ENCODE data around the gene NUP210. TPM values are rescaled to one million over a fixed set of nuclear protein-coding genes. Genes with fewer than 3 reads are reported as not detected.

NUP210 gene
- polyA plus RNA-seq, 6 donors from 2014 or later: 10.4 to 69.3 (median 38.6) TPM

DNA sequence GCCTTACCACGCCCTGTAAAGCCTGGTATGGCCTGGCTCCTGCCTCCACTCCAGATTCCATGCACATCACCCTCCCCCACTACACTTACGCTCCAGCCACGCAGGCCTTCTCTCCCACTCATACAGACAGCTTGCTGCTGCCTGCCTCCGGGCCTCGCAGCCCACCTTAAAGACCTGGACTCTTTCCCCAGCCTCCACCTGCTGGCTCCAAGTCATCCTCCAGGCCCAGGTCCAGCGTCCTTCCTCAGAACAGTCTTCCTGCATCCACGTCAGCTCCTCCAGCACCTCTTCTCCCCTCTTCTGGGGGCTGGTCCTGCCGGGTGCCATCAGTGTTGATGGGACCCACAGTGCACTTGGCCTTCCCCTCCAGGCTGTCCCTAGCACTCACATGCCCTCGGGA, 75.5 kb downstream of the NUP210 start:
- peak overlapping the region in 3 of 6 donors; percentile 21 to 53 (median 28) for H3K27ac Mint-ChIP-seq
- ATAC-seq (ENCODE audit: low read depth in 2 of 2): no peak
- H3K36me3 Mint-ChIP-seq: peaks cover 5 to 17% of the 10 kb centered on the region in 2 donors
- no peak overlapping the region for H3K4me3 Mint-ChIP-seq
- DNase-seq: no peak
- H3K27me3 Mint-ChIP-seq: no peaks in the 10 kb centered on the region
- H3K9me3 Mint-ChIP-seq: no peaks in the 10 kb centered on the region
- peaks cover 20 to 49% (median 29%) of the 10 kb centered on the region in 3 donors for H3K4me1 Mint-ChIP-seq

- Mint-ChIP-seq H3K4me3 (no peak overlapping the region), H3K9me3 (no peaks in the 10 kb centered on the region)
- no peak for DNase-seq
These were observed 76.5 kb downstream of the NUP210 start for GRCh38 chr3:13343601-13344000.

GRCh38 chr3:13341229-13341905, 78.8 kb downstream of the NUP210 start:
- Mint-ChIP-seq H3K4me3 (no peak overlapping the region), H3K4me1 (peaks cover 21 to 37% (median 25%) of the 10 kb centered on the region in 3 donors), H3K27me3 (no peaks in the 10 kb centered on the region), H3K27ac (no peak overlapping the region), H3K36me3 (peaks cover 13 to 32% of the 10 kb centered on the region in 2 donors), H3K9me3 (no peaks in the 10 kb centered on the region)
- DNase-seq (no peak), ATAC-seq (ENCODE audit: low read depth in 2 of 2) (no peak)

More at GRCh38 chr3:13343601-13344000, 76.5 kb downstream of the NUP210 start:
- no peak for ATAC-seq (ENCODE audit: low read depth in 2 of 2)
- H3K36me3 Mint-ChIP-seq: peaks cover 11 to 19% of the 10 kb centered on the region in 2 donors
- H3K27me3 Mint-ChIP-seq: no peaks in the 10 kb centered on the region
- H3K27ac Mint-ChIP-seq: no peak overlapping the region
- peaks cover 24 to 48% (median 36%) of the 10 kb centered on the region in 3 donors for H3K4me1 Mint-ChIP-seq

- DNase-seq: no peak
- ATAC-seq (ENCODE audit: low read depth in 2 of 2): no peak
- Mint-ChIP-seq H3K4me3 (peak overlapping the region in 1 of 8 donors; percentile 52), H3K36me3 (peaks cover 13 to 32% of the 10 kb centered on the region in 2 donors), H3K27me3 (no peaks in the 10 kb centered on the region), H3K27ac (no peak overlapping the region), H3K4me1 (peaks cover 20 to 34% (median 20%) of the 10 kb centered on the region in 3 donors), H3K9me3 (no peaks in the 10 kb centered on the region)
These were observed 80.3 kb downstream of the NUP210 start for GRCh38 chr3:13339833-13340232.

- peaks cover 21 to 32% (median 27%) of the 10 kb centered on the region in 3 donors for H3K4me1 Mint-ChIP-seq
- ATAC-seq (ENCODE audit: low read depth in 2 of 2) (no peak), DNase-seq (no peak)
- H3K36me3 Mint-ChIP-seq: peaks cover 19 to 38% of the 10 kb centered on the region in 2 donors
- no peak overlapping the region for H3K27ac Mint-ChIP-seq
- H3K9me3 Mint-ChIP-seq: no peaks in the 10 kb centered on the region
- H3K4me3 Mint-ChIP-seq: peak overlapping the region in 1 of 8 donors; percentile 47
- H3K27me3 Mint-ChIP-seq: no peaks in the 10 kb centered on the region
These were observed 81.1 kb downstream of the NUP210 start for GRCh38 chr3:13338996-13339395.

GRCh38 chr3:13338231-13338630, 81.9 kb downstream of the NUP210 start:
- Mint-ChIP-seq H3K27ac (peak overlapping the region in 1 of 6 donors; percentile 26), H3K27me3 (no peaks in the 10 kb centered on the region), H3K9me3 (no peaks in the 10 kb centered on the region), H3K36me3 (peaks cover 19 to 39% of the 10 kb centered on the region in 2 donors), H3K4me1 (peaks cover 21 to 34% (median 31%) of the 10 kb centered on the region in 3 donors), H3K4me3 (no peak overlapping the region)
- no peak for ATAC-seq (ENCODE audit: low read depth in 2 of 2)
- DNase-seq: no peak

GRCh38 chr3:13336592-13336991, 83.5 kb downstream of the NUP210 start:
- Mint-ChIP-seq H3K27me3 (no peaks in the 10 kb centered on the region), H3K27ac (no peak overlapping the region), H3K9me3 (no peaks in the 10 kb centered on the region), H3K4me3 (peak overlapping the region in 1 of 8 donors; percentile 64), H3K4me1 (peaks cover 37 to 49% (median 47%) of the 10 kb centered on the region in 3 donors), H3K36me3 (peaks cover 14 to 27% of the 10 kb centered on the region in 2 donors)
- no peak for DNase-seq
- ATAC-seq (ENCODE audit: low read depth in 2 of 2): no peak

GRCh38 chr3:13335503-13335902, 84.6 kb downstream of the NUP210 start:
- Mint-ChIP-seq H3K27me3 (no peaks in the 10 kb centered on the region), H3K4me1 (peaks cover 43 to 55% (median 51%) of the 10 kb centered on the region in 3 donors), H3K27ac (peak overlapping the region in 2 of 6 donors; percentile 54 to 89), H3K36me3 (peaks cover 14 to 22% of the 10 kb centered on the region in 2 donors), H3K4me3 (no peak overlapping the region), H3K9me3 (no peaks in the 10 kb centered on the region)
- ATAC-seq (ENCODE audit: low read depth in 2 of 2) (no peak), DNase-seq (no peak)

GRCh38 chr3:13335059-13335458, 85.1 kb downstream of the NUP210 start:
- peak overlapping the region in 1 of 8 donors; percentile 45 for H3K4me3 Mint-ChIP-seq
- peaks cover 43 to 55% (median 55%) of the 10 kb centered on the region in 3 donors for H3K4me1 Mint-ChIP-seq
- ATAC-seq (ENCODE audit: low read depth in 2 of 2) (no peak), DNase-seq (no peak)
- H3K9me3 Mint-ChIP-seq: no peaks in the 10 kb centered on the region
- peaks cover 14 to 22% of the 10 kb centered on the region in 2 donors for H3K36me3 Mint-ChIP-seq
- H3K27me3 Mint-ChIP-seq: no peaks in the 10 kb centered on the region
- peak overlapping the region in 3 of 6 donors; percentile 54 to 89 (median 86) for H3K27ac Mint-ChIP-seq

- no peaks in the 10 kb centered on the region for H3K27me3 Mint-ChIP-seq
- peak overlapping the region in 6 of 8 donors; percentile 12 to 77 (median 59) for H3K4me3 Mint-ChIP-seq
- ATAC-seq (ENCODE audit: low read depth in 2 of 2) (no peak), DNase-seq (no peak)
- H3K36me3 Mint-ChIP-seq: peaks cover 6 to 22% of the 10 kb centered on the region in 2 donors
- H3K27ac Mint-ChIP-seq: peak overlapping the region; percentile 63 to 97 (median 93)
- H3K4me1 Mint-ChIP-seq: peaks cover 39 to 45% (median 42%) of the 10 kb centered on the region in 3 donors
- H3K9me3 Mint-ChIP-seq: no peaks in the 10 kb centered on the region
These were observed 86.8 kb downstream of the NUP210 start for GRCh38 chr3:13333236-13333897.

DNA sequence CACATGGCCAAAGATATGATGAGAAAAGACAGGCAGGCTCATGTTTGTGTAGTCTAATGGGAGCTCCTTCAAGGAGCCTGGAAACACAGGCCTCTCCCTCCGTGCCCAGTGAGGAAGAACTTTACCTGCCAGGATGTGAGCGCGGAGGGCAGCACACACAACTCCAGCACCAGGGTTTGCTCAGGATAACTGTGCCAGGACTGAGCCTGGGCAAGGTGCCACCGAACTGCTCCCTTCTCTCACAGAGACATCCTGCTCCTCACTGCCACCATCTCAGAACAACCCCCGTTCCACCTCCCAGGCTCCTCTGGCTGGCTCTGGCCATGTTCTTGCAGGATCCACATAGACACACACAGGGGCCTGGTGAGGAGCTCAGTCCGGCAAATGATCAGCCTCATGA, 87.4 kb downstream of the NUP210 start:
- Mint-ChIP-seq H3K4me1 (peaks cover 39 to 43% (median 41%) of the 10 kb centered on the region in 3 donors), H3K36me3 (peaks cover 6 to 22% of the 10 kb centered on the region in 2 donors), H3K27ac (peak overlapping the region; percentile 63 to 98 (median 96)), H3K27me3 (no peaks in the 10 kb centered on the region), H3K4me3 (peak overlapping the region; percentile 12 to 84 (median 70)), H3K9me3 (no peaks in the 10 kb centered on the region)
- DNase-seq: no peak
- ATAC-seq (ENCODE audit: low read depth in 2 of 2): no peak

DNA sequence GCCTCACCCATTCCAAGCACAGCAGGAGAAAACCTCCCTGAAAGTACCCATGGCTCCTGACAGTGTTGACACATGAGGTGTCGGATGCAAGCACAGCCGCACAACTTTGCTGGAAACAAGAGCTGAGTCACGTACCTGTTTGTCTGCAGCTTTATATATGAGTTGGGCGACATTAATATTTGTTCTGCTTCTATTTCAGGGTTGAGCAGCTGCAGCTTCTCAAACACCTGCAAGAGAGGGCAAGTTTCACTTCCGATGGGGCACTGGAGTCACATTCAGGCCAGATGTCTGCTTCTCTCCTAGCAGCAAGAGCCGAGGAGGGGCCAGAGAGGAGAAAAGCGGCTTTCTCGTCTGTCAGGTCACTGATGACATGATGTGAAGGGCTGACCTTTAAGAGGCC, 88.0 kb downstream of the NUP210 start:
- H3K9me3 Mint-ChIP-seq: no peaks in the 10 kb centered on the region
- ATAC-seq (ENCODE audit: low read depth in 2 of 2) (peak; percentile 96), DNase-seq (peak; percentile 82)
- peak overlapping the region; percentile 12 to 84 (median 70) for H3K4me3 Mint-ChIP-seq
- peaks cover 35 to 43% (median 41%) of the 10 kb centered on the region in 3 donors for H3K4me1 Mint-ChIP-seq
- H3K27ac Mint-ChIP-seq: peak overlapping the region; percentile 78 to 98 (median 96)
- no peaks in the 10 kb centered on the region for H3K27me3 Mint-ChIP-seq
- H3K36me3 Mint-ChIP-seq: peaks cover 6 to 17% of the 10 kb centered on the region in 2 donors

GRCh38 chr3:13329746-13330145, 90.4 kb downstream of the NUP210 start:
- Mint-ChIP-seq H3K27ac (peak overlapping the region in 1 of 6 donors; percentile 26), H3K9me3 (no peaks in the 10 kb centered on the region), H3K4me1 (peaks cover 34 to 41% (median 36%) of the 10 kb centered on the region in 3 donors), H3K4me3 (no peak overlapping the region), H3K36me3 (peaks cover 6 to 19% of the 10 kb centered on the region in 2 donors), H3K27me3 (no peaks in the 10 kb centered on the region)
- ATAC-seq (ENCODE audit: low read depth in 2 of 2): no peak
- DNase-seq: no peak

Data from naive B cell (primary cell).